Body of pancreas (tissue), 4 donors: ENCODE results near the gene PCDH9.

Experiments used
- POLR2A ChIP-seq, 3 donors: fragments of 450-650 bp; IDR thresholded peaks; one replicate each; pipeline ENCODE4 v1.6.1; 2016; ENCODE audit warnings: antibody characterized with exemption in 3 of 3, mild to moderate bottlenecking in 2 of 3
- TF ChIP-seq, protein P1 (sequence below), 7 experiments: fragments of 450-650 bp in 4 of 7; fragments of 200-600 bp in 3 of 7; sonication (generic) in 3 of 7; IDR thresholded peaks; one replicate each; pipeline ENCODE4 v1.5.1; 2016 to 2019; ENCODE audit warnings: antibody characterized with exemption in 7 of 7

DNA sequence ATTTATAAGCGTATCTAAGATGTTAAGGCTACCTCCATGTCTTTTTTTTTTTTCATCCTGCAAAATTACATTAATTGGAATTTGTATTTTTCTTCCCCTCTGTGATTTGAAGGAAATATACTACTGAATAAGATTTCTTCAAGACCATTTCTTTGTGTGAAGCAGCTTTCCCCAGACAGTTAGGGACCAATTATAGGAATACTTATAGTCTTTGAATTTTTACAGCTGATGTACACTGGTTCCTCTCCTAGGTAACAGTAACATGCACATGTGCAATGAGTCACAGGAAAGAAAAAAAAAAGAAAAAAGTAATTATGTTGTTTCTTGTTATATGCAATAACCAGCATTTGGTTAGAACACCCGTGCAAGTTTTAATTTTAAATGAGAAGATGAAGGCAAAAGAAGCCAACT, 82.0 kb downstream of the PCDH9 start:
- TF ChIP-seq, protein P1, sequence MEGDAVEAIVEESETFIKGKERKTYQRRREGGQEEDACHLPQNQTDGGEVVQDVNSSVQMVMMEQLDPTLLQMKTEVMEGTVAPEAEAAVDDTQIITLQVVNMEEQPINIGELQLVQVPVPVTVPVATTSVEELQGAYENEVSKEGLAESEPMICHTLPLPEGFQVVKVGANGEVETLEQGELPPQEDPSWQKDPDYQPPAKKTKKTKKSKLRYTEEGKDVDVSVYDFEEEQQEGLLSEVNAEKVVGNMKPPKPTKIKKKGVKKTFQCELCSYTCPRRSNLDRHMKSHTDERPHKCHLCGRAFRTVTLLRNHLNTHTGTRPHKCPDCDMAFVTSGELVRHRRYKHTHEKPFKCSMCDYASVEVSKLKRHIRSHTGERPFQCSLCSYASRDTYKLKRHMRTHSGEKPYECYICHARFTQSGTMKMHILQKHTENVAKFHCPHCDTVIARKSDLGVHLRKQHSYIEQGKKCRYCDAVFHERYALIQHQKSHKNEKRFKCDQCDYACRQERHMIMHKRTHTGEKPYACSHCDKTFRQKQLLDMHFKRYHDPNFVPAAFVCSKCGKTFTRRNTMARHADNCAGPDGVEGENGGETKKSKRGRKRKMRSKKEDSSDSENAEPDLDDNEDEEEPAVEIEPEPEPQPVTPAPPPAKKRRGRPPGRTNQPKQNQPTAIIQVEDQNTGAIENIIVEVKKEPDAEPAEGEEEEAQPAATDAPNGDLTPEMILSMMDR (IDR thresholded peaks at IDR 0.05): no peak
- TF ChIP-seq POLR2A (IDR thresholded peaks at IDR 0.05): no peak
